Stimulated activated CD4-positive, alpha-beta T cell treated with anti-CD3 and anti-CD28 coated beads, Interleukin-4, amount 100 ng/mL, for 1 hour (primary cell): Measurements from ENCODE around the gene IQSEC1.

Source experiments
- DNase-seq: peaks from one replicate; pipeline ENCODE4 v3.0.0-alpha.2; 2020

The IQSEC1 gene

GRCh38 chr3:13085081-13085845 lies 12.0 kb upstream of the IQSEC1 start:
- no peak for DNase-seq

GRCh38 chr3:13083898-13084297 lies 10.7 kb upstream of the IQSEC1 start:
- DNase-seq: no peak

- DNase-seq: no peak
Observed at GRCh38 chr3:13083254-13083653, 10.0 kb upstream of the IQSEC1 start.

- DNase-seq: no peak
Observed at GRCh38 chr3:13082677-13083076, 9.4 kb upstream of the IQSEC1 start.

DNA sequence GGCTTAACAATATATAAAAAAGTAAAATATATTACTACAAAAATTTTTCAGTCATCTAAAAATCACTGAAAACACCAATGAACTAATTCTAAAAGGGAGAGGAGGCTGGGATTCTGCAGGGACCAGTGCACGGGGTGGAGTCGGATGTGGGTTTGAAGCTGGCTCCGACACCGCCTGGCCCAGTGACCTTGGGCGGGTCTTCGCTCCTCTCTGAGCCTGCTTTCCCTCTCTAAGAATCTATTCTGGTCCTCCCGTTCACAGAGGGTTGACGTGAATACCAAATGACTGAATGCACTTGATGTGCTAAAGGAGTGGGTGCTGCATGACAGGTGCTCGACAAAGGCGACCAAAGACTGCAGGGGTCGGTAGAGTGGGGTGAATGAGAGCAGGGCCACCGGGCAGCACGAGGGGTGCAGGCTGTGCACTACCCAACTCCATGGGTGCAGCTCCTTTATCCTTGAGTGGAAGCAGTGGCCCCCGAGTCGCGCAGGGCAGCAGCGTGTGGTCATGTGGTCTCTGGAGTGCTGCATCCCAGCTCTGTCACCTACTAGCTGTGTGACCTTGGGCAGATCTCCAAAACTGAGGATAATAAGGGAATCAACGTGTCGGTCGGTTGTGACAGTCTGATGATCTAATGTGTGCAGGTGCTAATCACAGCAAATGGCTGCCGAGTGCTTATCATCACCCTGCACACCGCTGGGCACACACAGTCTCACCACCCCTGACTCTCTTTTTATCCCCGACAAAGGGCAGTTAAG lies 8.6 kb upstream of the IQSEC1 start:
- no peak for DNase-seq

GRCh38 chr3:13080591-13080990 lies 7.4 kb upstream of the IQSEC1 start:
- no peak for DNase-seq

GRCh38 chr3:13080026-13080425 lies 6.8 kb upstream of the IQSEC1 start:
- DNase-seq: no peak

DNA sequence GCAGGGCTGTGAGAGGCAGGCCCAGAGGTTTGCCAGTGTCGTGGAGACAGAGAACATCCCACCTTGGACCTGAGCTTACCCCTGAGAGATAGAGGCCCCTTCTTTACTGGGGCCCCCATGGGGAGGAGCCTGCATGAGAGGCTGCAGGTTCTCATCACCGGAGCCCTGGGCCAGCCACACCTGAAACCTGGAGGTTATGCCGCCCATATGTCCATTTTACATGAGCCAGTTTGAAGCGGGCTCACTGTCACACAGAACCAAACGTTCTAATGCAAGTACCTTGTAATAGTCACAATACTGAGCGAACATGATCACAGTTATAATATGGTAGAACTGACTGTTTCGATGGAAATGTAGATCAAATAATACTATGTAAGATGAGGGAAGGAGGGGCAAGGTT lies 6.3 kb upstream of the IQSEC1 start:
- DNase-seq: no peak

GRCh38 chr3:13079051-13079450 lies 5.8 kb upstream of the IQSEC1 start:
- DNase-seq: no peak

DNA sequence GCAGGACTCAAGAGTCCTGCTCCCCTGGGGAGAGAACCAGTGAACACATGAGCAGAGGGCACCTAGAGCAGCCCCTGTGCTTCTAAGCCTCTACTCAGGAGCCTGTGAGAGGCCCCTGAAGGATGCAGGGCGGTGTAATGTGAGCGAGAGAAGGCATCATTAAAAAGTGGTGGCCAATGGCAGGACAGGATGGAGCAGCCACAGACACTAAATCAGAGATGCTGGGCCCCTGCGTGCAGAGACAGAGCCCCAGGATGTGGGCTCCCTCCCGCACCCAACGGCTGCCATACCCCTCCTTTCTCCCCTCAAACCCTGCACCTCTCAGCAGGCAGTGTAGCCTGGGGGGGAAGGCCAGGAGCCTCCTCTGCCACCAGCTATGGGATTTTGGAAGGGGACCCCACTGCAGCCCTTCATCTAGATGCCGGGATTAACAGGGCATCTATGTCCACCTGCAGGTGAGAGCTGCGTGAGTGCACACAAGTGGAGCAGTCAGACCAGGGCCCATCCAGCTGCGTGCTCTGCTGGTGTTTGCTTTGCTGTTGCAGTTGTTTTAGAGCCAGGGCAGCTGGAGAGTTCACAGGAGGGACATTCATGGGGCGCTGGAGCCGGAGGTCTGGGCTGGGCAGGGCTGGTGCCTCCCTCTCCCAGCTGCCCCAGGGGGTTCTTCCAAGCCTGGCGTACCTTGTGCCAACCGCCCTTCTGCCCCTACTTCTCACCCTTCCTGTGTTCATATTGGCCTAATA lies 5.1 kb upstream of the IQSEC1 start:
- DNase-seq: no peak

GRCh38 chr3:13077431-13078162 lies 4.4 kb upstream of the IQSEC1 start:
- DNase-seq: no peak

GRCh38 chr3:13075986-13076654 lies 2.9 kb upstream of the IQSEC1 start:
- no peak for DNase-seq

GRCh38 chr3:13075318-13075717 lies 2.1 kb upstream of the IQSEC1 start:
- DNase-seq: no peak

GRCh38 chr3:13074006-13074375 lies 762 bp upstream of the IQSEC1 start:
- no peak for DNase-seq

GRCh38 chr3:13072600-13073325 lies 466 bp downstream of the IQSEC1 start:
- no peak for DNase-seq

DNA sequence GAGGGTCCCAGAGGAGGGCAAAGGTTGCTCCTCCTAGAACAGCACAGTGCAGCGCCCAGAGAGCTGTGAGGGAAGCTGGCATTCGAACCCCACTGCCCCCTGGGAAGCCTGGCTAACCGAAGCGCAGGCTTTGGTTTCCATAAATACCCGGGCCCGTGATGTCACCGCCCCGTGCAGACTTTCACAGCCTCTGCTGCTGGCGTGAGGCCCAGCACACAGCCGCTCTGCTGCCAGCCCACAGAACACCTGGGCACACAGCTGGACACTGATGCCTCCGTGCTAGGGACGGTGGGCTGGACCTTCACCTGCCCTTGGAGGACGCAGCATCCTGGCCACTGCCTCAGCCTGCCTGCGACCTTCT lies 1.0 kb downstream of the IQSEC1 start:
- DNase-seq: no peak

GRCh38 chr3:13071695-13072094 lies 1.5 kb downstream of the IQSEC1 start:
- DNase-seq: no peak

DNA sequence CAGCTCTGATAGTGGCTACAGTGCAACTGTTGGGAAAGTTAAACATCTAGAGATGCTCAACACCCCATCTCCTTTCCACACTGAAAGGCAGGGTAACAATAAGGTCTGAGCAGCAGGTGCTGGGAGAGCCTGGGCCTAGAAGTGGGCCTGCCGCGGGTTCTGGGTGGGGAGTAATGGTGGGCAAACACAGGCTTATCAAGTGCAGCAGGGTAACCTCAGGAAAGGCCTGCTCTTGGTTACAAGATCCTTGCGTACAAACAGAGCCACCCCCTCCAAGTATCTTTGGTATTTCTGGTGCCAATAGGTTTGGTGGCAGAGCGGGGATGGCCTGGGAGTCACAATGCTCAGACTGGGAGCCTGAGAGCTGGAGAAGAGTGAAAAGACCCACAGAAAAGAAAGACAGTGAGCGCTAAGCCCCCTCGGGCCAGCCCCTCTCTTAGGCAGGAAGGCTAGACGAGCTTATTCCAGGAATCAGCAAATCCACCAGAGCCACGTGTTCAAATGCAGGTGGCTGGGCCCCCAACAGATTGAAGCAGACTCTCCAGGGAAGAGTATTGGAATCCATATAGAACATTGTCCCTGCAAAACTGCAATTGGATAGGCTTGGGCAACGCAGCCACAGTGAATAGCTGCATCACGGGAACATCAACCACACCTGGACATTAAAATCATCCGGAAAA lies 2.7 kb downstream of the IQSEC1 start:
- no peak for DNase-seq

GRCh38 chr3:13069495-13069894 lies 3.7 kb downstream of the IQSEC1 start:
- peak; percentile 24 for DNase-seq

- DNase-seq: no peak
Observed at GRCh38 chr3:13068269-13069010, 4.8 kb downstream of the IQSEC1 start.

GRCh38 chr3:13067778-13068177 lies 5.5 kb downstream of the IQSEC1 start:
- DNase-seq: no peak
